Sigmoid colon (tissue), 7 donors: ENCODE measurements around the gene PDCD10. TPM values are rescaled to one million over a fixed set of nuclear protein-coding genes. Genes with fewer than 3 reads are reported as not detected.

Experiments
- DNase-seq: peaks from one replicate; pipeline ENCODE4 v3.0.0-alpha.2; 2019
- H3K27ac ChIP-seq, 4 donors: fragments of 200-600 bp; sonication (generic); one replicate each; pipeline ENCODE4 v1.5.1; 2016 to 2019; ENCODE audit warnings: mild to moderate bottlenecking in 1 of 4
- H3K27me3 ChIP-seq, 3 donors: fragments of 200-600 bp; sonication (generic); one replicate each; pipeline ENCODE4 v1.5.1; 2019; ENCODE audit warnings: mild to moderate bottlenecking in 1 of 3
- H3K36me3 ChIP-seq, 4 donors: fragments of 200-600 bp; sonication (generic); one replicate each; pipeline ENCODE4 v1.5.1; 2016 to 2019
- H3K4me1 ChIP-seq, 4 donors: fragments of 200-600 bp; sonication (generic); one replicate each; pipeline ENCODE4 v1.5.1; 2017 to 2019
- H3K4me3 ChIP-seq, 4 donors: fragments of 200-600 bp; sonication (generic); one replicate each; pipeline ENCODE4 v1.5.1; 2017 to 2019; ENCODE audit warnings: mild to moderate bottlenecking in 2 of 4, moderate library complexity in 1 of 4
- H3K9me3 ChIP-seq, 4 donors: fragments of 200-600 bp in 3 of 4; sonication (generic) in 3 of 4; one replicate each; pipeline versions ENCODE4 v1.5.1 to v1.6.1; 2013 to 2019
- EP300 ChIP-seq, 4 donors: sonication (generic); formaldehyde crosslinking; IDR thresholded peaks; one replicate each; pipeline ENCODE4 v1.6.1; 2017; ENCODE audit warnings: antibody characterized with exemption in 4 of 4
- POLR2A ChIP-seq, 2 donors: fragments of 450-650 bp; IDR thresholded peaks; one replicate each; pipeline ENCODE4 v1.6.1; 2016; ENCODE audit warnings: antibody characterized with exemption in 2 of 2, mild to moderate bottlenecking in 2 of 2, moderate library complexity in 2 of 2
- POLR2AphosphoS5 ChIP-seq, 4 donors: sonication (generic); formaldehyde crosslinking; IDR thresholded peaks; one replicate each; pipeline ENCODE4 v1.6.1; 2017; ENCODE audit warnings: antibody characterized with exemption in 4 of 4
- WGBS, 2 donors: extraction: QIAGEN DNeasy Blood & Tissue Kit; methylation state at CpG; one replicate each; pipeline ENCODE4 v1.1.7; 2013; 5-methylcytosine and 5-hydroxymethylcytosine counted together
- intact Hi-C: fragments of 100-400 bp; cut with DNase I; formaldehyde crosslinking; loops from one replicate; pipeline ENCODE4 v1.15.1; 2023
- polyA plus RNA-seq, 3 donors: library from polyadenylated mRNA; stranded (reverse); fragments of 200-250 nt; gene quantifications; one replicate each; pipeline ENCODE4 v1.2.3, GENCODE V29; 2013
- total RNA-seq, 4 donors: library from RNA; depleted of rRNA; stranded (reverse); fragments of >200 nt; gene quantifications; one replicate each; pipeline ENCODE4 v1.1.0, GENCODE V29; 2016
- TF ChIP-seq, protein P1 (sequence below), 4 experiments: fragments of 450-650 bp in 3 of 4; fragments of 200-600 bp in 1 of 4; IDR thresholded peaks; one replicate each; pipeline ENCODE4 v1.5.1; 2016 to 2019; ENCODE audit warnings: antibody characterized with exemption in 4 of 4, mild to moderate bottlenecking in 3 of 4, moderate library complexity in 2 of 4
- donor health status: healthy with polysubstance abuse.
- donor health status: Bipolar disorder and iron deficiency.
- donor health status: healthy.

PDCD10 gene
- total and polyA plus RNA-seq, 7 donors = 49.3 to 198 (median 67.0) TPM

DNA sequence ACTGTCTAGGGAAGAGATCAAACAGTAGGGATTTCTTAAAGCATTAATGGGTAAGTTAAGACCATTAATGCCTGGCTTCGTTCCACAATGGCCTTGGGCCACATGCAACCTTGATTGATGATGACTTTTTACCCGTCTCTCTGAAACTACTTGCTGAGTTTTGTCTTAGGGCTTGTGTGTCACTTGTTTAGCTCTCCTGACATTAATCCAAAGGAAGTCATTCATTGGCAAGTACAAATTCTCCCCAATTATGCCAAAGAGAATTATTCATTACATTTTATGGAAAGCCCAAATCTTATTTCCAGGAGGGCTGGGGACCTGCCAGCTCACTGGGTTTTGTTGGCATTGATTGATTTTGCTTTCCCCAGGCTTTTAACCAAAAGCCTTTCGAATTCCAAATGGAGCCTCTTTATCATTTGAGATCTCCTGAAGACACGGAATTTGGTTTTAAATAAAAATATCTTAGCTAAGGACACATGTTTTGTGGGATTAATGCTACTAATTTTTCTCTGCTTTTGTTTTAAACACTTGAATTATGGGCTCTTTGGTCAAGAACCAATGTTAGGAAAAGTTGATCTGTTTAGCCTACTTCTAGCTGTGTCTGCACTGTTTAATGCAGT is 41.5 kb upstream of the PDCD10 start:
- no peak overlapping the region for H3K4me3 ChIP-seq
- 59% methylated on average over 4 of the region's 4 CpGs for WGBS, 2 donors
- H3K27me3 ChIP-seq = no peaks in the 10 kb centered on the region
- TF ChIP-seq, protein P1, sequence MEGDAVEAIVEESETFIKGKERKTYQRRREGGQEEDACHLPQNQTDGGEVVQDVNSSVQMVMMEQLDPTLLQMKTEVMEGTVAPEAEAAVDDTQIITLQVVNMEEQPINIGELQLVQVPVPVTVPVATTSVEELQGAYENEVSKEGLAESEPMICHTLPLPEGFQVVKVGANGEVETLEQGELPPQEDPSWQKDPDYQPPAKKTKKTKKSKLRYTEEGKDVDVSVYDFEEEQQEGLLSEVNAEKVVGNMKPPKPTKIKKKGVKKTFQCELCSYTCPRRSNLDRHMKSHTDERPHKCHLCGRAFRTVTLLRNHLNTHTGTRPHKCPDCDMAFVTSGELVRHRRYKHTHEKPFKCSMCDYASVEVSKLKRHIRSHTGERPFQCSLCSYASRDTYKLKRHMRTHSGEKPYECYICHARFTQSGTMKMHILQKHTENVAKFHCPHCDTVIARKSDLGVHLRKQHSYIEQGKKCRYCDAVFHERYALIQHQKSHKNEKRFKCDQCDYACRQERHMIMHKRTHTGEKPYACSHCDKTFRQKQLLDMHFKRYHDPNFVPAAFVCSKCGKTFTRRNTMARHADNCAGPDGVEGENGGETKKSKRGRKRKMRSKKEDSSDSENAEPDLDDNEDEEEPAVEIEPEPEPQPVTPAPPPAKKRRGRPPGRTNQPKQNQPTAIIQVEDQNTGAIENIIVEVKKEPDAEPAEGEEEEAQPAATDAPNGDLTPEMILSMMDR (IDR thresholded peaks at IDR 0.05) = no peak
- TF ChIP-seq EP300 (IDR thresholded peaks at IDR 0.05) = no peak
- TF ChIP-seq POLR2A (IDR thresholded peaks at IDR 0.05) = no peak
- TF ChIP-seq POLR2AphosphoS5 (IDR thresholded peaks at IDR 0.05) = no peak
- no peaks in the 10 kb centered on the region for H3K4me1 ChIP-seq
- H3K36me3 ChIP-seq = no peaks in the 10 kb centered on the region
- intact Hi-C loops = no loop called here
- peaks cover 0 to 4% (median 1%) of the 10 kb centered on the region in 4 donors for H3K9me3 ChIP-seq
- H3K27ac ChIP-seq = no peak overlapping the region
- DNase-seq = no peak

DNA sequence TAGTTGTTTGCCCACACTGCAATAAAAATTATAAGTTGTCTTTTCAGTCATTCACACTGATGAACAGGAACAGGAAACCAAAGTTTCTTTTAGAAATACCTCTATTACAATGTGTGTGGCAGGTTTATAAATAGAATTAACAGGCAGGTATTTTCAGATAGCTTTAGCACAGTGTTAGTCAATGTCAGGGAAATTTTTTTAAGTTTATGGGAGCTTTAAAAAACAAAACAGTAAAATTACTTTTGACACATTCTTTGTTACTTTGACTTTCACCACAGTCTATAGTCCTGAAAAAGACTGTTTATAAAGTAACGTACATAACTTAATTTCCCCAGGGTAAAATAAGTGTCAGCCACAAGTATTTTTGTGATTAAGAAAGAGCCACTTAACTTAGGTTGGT is 38.9 kb upstream of the PDCD10 start:
- Histone ChIP-seq H3K4me1 (no peaks in the 10 kb centered on the region), H3K4me3 (no peak overlapping the region), H3K27ac (no peak overlapping the region), H3K36me3 (no peaks in the 10 kb centered on the region), H3K27me3 (no peaks in the 10 kb centered on the region), H3K9me3 (peaks cover 0 to 4% (median 1%) of the 10 kb centered on the region in 4 donors)
- TF ChIP-seq, protein P1 (IDR thresholded peaks at IDR 0.05) = no peak
- TF ChIP-seq POLR2AphosphoS5 (IDR thresholded peaks at IDR 0.05) (no peak), EP300 (IDR thresholded peaks at IDR 0.05) (no peak), POLR2A (IDR thresholded peaks at IDR 0.05) (no peak)
- 45 to 76% methylated on average over 1 of the region's 1 CpG for WGBS, 2 donors
- no peak for DNase-seq
- intact Hi-C loops = no loop called here

DNA sequence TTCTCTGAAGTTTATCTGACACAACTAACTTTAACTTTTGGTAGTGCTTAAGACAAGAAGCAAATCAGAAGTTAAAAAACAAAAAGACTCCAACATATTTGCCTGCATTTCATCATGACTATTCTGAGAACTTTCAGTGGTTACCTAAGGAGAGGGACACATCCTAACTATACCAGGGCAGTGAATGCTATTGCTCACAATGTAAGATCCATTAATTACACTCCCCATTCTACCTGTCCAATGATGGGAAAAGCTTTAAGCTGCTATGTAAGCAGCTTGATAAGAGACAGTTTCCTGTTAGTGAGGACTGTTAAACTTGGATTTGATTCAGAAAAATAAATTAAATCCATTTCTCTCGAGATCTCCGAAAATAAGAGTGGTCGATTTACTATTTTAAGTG is 38.3 kb upstream of the PDCD10 start:
- H3K36me3 ChIP-seq = no peaks in the 10 kb centered on the region
- H3K27ac ChIP-seq = no peak overlapping the region
- no peaks in the 10 kb centered on the region for H3K27me3 ChIP-seq
- peaks cover 0 to 1% (median under 1%) of the 10 kb centered on the region in 4 donors for H3K9me3 ChIP-seq
- no peak for DNase-seq
- no peaks in the 10 kb centered on the region for H3K4me1 ChIP-seq
- no peak overlapping the region for H3K4me3 ChIP-seq
- intact Hi-C loops = no loop called here
- no peak for TF ChIP-seq POLR2A (IDR thresholded peaks at IDR 0.05)
- 30 to 69% methylated on average over 3 of the region's 3 CpGs for WGBS, 2 donors

DNA sequence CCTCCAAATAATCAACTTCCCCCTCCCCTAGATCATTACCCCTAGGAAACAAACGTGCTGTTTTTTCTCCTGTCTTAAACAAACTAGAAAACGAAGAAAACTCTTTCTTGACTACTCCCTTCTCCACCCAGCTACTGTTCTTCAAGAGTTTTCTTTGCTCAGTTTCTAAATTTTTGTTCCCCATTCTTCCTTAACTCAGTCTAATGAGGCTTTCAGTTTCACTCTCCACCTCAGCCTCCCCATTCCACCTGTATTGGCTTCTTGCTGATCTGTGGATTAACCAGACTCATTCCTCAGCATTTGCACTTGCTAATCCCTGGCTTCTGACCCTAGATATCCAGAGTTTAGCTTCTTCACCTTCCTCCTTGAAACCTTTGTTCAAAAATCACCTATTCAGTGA is 27.6 kb upstream of the PDCD10 start:
- Histone ChIP-seq H3K4me3 (no peak overlapping the region), H3K9me3 (no peaks in the 10 kb centered on the region), H3K27ac (no peak overlapping the region), H3K27me3 (no peaks in the 10 kb centered on the region), H3K36me3 (no peaks in the 10 kb centered on the region), H3K4me1 (no peaks in the 10 kb centered on the region)
- TF ChIP-seq POLR2A (IDR thresholded peaks at IDR 0.05) (no peak), POLR2AphosphoS5 (IDR thresholded peaks at IDR 0.05) (no peak), EP300 (IDR thresholded peaks at IDR 0.05) (no peak)
- TF ChIP-seq, protein P1 (IDR thresholded peaks at IDR 0.05) = no peak
- 40 to 48% methylated on average over 2 of the region's 2 CpGs for WGBS, 2 donors
- intact Hi-C loops = no loop called here
- no peak for DNase-seq

DNA sequence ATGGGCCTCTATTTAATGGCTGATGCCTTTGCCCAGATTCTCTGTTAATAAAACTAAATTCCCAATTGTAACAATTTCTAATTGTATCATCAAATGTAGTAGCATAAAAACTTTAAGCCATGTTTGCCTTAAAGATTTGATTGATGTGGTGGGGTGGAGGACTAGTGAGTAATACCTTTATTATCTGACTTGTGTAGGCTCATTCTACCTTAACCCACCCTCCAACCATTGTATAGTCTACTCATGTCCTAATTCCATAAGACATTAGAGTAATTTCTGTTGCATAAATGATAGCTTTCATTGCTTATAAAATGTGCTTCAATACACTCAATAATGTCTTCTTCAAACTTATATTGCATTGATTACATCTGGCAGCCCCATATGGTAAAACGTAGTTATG is 26.6 kb upstream of the PDCD10 start:
- 56 to 78% methylated on average over 1 of the region's 1 CpG for WGBS, 2 donors
- no peak overlapping the region for H3K4me3 ChIP-seq
- DNase-seq = no peak
- no peaks in the 10 kb centered on the region for H3K27me3 ChIP-seq
- no peaks in the 10 kb centered on the region for H3K4me1 ChIP-seq
- no peak overlapping the region for H3K27ac ChIP-seq
- H3K36me3 ChIP-seq = no peaks in the 10 kb centered on the region
- TF ChIP-seq POLR2A (IDR thresholded peaks at IDR 0.05) = no peak
- H3K9me3 ChIP-seq = no peaks in the 10 kb centered on the region
- intact Hi-C loops = no loop called here

DNA sequence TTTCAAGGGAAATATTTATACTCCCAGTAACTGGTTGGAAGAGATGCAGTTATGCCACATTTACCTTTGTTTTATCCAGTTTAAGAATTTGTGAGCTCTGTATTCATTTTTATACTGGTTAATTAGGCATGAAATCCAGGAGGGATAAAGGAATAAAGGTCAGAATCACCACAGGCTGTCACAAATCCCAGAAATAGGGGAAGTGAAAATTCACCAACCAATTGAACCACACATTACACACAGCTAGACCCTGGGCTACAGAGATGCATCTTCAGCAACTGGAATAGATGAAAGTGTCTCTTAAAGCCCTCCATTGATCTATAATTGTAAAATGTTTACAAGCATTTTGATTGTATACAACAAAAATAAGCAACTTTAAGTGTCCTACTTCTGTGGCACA is 19.4 kb upstream of the PDCD10 start:
- no peak for DNase-seq
- Histone ChIP-seq H3K4me3 (no peak overlapping the region), H3K36me3 (no peaks in the 10 kb centered on the region), H3K27me3 (no peaks in the 10 kb centered on the region), H3K27ac (no peak overlapping the region), H3K9me3 (no peaks in the 10 kb centered on the region), H3K4me1 (no peaks in the 10 kb centered on the region)
- intact Hi-C loops = no loop called here
- TF ChIP-seq, protein P1 (IDR thresholded peaks at IDR 0.05) = no peak
- TF ChIP-seq POLR2A (IDR thresholded peaks at IDR 0.05) (no peak), POLR2AphosphoS5 (IDR thresholded peaks at IDR 0.05) (no peak), EP300 (IDR thresholded peaks at IDR 0.05) (no peak)
